ENCODE measurements around the gene TAF1.
"Not testable (repeated sequence)": the region's sequence is repeated elsewhere in the genome, so short reads cannot be mapped to it uniquely, and the experiment has no call there.

TAF1 gene

DNA sequence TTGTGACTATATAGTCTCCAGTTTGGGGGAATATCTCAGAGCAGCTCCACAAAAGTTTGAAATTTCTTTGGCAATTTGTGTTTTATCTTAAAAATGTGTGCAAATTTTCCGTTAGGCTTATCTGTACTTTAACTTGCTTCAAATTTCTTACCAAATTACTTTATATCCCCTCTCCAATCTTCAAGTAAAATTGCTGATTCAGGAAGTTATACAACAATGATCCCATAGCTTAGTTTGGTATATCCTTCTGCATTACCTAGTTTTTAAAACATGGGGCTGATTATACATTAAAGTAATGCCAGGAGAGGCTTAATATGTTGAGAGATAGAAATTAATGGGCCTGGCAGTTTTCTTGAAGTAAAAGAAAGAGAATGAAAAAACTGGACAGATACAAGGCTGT is 66.6 kb downstream of the TAF1 start:
- DNase-seq: no peak

DNA sequence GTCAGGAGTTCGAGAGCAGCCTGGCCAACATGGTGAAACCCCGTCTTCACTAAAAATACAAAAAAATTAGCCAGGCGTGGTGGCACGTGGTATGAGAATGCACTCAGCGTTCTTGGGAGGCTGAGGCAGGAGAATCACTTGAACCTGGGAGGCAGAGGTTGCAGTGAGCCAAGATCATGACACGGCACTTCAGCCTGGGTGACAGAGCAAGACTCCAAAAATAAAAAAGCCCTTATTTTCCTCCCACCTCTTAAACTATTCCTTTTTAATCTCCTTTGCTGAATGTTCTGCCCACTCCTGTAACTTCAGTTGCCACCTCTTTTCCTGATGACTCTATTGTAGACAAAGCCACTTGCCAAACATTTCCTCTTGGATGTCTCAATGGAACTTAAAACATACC is 72.6 kb downstream of the TAF1 start:
- DNase-seq: no peak

DNA sequence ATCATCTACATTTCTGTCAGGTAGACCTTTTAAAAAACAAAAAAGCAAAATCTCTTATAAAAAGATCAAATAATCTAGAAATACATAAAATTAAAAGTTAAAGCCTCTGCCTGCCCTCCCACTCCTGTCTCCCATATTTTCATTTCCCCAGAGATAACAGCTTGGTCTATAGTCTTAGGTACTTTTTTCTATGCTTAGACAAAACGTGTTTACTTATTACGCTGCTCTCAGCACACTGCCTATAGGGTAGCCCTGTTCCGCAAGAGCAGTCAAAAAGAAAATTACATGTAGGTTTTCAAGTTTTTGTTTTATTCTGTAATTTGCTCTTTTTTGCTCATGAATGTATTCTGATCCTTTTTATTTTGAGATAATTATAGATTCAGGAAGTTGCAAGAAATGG is 73.3 kb downstream of the TAF1 start:
- no peak for DNase-seq

DNA sequence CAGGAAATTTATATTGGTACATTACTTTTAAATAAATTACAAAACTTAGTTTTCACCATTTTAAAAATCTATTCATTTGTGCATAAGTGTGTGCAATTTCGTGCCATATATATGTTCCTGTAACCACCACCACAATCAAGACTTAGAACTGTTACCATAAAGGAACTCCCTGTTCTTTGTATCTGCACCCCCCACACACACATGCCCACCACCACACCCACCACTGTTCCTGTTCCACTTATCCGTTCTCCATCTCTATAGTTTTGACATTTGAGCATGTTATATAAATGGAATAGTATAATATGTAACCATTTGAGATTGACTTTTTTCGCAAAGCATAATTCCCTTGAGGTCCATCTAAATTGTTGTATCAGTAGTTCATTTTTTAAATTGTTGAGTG is 73.7 kb downstream of the TAF1 start:
- no peak for DNase-seq

DNA sequence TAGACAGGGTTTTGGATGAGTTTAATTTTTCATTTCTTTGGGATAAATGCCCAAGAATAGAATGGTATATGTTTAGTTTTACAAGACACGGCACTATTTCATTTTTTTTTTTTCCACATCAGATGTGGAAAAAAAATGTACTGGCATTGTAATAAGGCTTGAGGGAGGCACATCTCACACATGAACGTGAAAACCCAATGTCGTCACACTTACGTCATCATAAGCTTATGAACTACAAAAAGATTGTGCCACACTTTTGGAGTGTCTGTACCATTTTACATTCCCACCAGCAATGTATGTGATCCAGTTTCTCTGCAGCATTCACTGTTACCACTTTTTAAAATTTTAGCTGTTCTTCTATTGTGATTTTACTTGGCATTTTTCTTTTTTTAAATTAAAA is 74.2 kb downstream of the TAF1 start:
- no peak for DNase-seq

DNA sequence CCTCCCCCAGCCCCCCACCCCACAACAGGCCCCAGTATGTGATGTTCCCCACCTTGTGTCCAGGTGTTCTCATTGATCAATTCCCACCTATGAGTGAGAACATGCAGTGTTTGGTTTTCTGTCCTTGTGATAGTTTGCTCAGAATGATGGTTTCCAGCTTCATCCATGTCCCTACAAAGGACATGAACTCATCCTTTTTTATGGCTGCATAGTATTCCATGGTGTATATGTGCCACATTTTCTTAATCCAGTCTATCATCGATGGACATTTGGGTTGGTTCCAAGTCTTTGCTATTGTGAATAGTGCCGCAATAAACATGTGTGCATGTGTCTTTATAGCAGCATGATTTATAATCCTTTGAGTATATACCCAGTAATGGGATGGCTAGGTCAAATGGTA is 75.7 kb downstream of the TAF1 start:
- not testable (repeated sequence) for DNase-seq

DNA sequence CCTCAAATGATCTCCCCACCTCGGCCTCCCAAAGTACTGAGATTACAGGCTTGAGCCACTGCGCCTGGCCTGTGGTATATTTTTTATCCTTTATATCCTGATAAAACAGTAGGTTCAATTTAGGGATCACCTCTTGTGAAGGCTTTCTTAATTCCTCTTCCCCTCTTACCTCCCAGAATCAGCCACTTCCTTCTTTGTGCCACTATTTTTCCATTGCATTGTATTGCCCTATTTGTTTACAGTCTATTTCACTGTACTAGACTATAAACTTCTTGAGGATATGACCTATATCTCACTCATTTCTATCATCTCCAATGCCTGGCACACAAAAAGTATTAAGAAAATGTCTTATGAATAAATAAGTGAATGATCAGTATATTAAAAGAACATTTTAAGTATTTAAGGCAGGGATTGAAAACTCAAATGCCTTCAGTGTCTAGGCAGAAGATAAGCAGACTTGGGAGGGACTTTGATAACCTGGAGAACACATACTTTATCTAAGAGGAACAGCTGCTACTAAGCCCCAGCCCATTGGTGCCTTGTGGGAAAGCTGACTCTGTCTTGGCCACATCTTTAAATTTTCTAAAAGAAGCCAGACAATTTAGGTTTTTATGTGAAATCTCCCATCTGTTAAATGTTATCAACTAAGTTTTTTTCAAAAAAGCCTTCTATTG is 84.4 kb downstream of the TAF1 start:
- DNase-seq: no peak

DNA sequence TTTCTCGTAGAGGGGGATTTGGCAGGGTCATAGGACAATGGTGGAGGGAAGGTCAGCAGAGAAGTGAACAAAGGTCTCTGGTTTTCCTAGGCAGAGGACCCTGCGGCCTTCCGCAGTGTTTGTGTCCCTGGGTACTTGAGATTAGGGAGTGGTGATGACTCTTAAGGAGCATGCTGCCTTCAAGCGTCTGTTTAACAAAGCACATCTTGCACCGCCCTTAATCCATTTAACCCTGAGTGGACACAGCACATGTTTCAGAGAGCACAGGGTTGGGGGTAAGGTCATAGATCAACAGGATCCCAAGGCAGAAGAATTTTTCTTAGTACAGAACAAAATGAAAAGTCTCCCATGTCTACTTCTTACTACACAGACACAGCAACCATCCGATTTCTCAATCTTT is 85.4 kb downstream of the TAF1 start:
- not testable (repeated sequence) for DNase-seq

DNA sequence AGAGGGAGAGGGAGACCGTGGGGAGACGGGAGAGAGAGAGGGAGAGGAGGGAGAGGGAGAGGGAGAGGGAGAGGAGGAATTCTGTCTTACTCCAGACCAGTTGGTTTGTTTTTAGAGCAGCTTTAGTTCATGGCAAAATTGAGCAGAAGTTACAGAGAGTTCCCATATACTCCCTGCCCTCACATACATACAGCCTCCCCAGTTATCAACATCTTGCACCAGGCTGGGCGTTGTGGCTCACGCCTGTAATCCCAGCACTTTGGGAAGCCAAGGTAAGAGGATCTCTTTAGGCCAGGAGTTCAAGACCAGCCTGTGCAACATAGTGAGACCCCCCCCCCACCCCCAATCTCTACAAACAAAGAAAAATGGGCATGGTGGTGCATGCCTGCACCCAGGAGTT is 86.9 kb downstream of the TAF1 start:
- no peak for DNase-seq

DNA sequence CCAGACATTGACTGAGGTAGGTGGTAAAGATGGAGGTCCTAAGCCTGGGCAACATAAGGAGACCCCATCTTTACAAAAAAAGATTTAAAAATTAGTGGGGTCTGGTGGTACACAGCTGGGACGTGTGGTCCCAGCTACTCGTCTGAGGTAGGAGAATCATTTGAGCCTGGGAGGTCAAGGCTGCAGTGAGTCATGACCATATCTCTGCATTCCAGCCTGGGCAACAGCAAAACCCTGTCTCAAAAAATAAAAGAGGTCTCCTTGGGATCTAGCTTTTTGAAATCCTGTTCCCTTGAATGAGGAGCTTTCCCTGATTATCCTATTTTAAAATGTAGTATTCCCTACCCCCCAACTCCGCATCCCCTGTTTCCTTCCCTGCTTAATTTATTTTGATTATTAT is 88.1 kb downstream of the TAF1 start:
- DNase-seq: no peak

DNA sequence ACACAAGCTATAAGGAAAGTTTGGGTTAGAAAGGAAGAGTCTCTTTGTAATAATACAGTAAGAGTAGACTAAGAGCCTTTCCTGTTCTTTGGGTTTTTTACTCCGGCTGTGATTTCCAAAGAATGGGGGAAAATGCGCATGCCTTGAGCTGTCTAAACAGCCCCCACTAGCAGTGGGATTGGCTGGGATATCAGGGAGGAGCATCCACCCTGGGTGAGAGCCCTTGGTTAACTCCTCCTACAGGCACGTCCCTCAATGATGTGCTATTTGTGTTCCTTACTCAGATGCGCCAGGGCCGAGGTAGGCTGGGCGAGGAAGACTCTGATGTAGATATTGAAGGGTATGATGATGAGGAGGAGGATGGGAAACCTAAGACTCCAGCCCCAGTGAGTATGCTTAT is 92.7 kb downstream of the TAF1 start:
- DNase-seq: no peak

DNA sequence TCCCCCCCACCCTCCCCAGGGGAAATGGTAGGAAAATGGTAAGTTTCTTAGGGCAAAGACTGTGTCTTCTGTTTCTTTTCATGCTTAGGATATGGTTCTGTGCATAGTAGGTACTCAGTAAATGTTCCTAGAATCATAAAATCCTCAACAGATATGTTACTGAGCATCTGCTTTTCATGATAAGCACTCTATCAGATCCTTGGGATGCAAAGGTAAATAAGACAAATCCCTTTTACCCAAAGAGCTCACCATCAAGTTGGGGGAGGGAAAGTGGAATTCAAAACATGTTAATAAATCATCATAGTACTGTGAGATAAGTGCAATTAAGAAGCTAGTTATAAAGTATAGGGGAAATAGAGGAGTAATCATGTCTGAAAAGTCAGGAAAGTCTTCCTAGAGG is 98.8 kb downstream of the TAF1 start:
- DNase-seq: no peak

DNA sequence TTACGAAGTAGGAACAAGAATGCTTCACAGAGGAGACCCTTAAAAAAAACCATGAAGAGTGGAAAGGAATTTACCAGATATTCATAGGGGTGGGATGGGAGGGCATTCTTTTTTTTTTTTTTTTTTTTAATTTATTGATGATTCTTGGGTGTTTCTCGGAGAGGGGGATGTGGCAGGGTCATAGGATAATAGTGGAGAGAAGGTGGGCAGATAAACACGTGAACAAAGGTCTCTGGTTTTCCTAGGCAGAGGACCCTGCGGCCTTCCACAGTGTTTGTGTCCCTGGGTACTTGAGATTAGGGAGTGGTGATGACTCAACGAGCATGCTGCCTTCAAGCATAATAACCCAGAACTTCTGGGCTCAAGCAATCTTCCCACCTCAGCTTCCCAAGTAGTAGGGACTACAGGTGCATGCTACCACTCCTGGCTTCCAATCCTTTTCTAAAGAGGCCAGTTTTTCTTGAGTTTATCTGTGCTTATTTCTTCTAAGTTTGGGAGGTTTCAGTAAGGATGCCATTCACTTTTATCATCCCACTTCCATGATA is 100.9 kb downstream of the TAF1 start:
- no peak for DNase-seq

DNA sequence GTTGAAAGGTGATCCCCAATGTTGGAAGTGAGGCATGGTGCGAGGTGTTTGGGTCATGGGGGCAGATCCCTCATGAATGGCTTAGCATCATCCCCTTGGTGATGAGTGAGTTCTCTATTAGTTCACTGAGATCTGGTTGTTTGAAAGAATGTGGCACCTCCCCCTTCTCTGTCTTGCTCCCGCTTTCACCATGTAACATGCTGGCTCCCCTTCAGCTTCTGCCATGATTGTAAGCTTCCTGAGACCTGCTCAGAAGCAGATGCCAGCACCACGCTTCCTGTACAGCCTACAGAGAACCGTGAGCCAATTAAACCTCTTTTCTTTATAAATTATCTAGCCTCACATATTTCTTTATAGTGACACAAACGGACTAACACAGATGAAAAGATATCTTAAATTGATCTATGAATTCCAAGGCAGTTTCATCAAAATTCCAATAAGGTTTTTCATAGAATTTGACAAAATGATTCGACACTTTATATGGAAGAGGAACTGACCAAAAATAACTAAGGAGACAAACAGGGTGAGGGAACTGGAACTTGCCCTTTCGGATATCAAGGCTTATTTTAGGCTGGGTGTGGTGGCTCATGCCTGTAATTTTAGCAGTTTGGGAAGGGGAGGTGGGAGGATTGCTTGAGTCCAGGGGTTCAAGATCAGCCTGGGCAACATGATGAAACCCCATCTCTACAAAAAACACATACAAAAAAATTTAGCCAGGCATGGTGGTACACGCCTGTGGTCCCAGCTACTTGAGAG is 109.8 kb downstream of the TAF1 start:
- no peak for DNase-seq

DNA sequence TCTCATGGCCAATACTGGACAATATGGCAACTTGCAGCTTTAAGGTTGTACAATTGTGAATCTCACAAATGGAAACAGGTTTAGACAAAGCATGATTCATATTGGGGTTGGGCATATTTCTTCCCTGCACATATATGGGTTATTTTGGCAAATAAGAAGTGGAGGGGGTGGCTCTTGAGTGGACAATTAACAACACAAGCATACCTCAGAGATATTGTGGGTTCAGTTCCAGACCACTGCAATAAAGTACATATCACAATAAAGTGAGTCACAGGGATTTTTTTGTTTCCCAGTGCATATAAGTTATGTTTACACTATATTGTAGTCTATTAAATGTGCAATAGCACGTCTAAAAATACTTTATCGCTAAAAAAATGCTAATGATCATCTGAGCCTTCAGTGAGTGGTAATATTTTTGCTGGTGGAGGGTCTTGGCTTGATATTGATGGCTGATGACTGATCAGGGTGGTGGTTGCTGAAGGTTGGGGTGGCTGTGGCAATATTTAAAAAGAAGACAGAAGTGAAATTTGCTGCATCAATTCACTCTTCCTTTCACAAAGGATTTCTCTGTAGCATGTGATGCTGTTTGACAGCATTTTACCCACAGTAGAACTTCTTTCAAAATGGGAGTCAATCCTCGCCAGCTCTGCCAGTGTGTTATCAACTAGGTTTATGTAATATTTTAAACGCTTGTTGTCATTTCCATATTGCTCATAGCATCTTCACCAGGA is 116.2 kb downstream of the TAF1 start:
- no peak for DNase-seq

DNA sequence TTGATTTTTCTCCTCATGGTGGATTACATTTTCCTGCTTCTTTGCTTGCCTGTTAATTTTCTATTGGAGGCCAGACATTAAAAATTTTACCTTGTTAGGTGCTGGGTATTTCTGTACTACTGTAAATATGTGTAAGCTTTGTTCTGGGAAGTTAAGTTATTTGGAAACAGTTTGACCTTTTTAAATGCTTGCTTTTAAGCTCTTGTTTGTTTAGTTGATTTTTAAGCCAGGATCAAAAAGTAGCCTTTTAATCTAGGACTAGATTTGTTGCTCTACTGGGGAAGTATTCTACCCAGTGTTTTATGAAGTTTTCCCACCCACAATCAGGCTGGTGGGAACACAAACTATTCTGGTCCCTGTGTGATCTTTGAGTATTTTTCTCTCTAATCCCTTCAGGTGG is 121.7 kb downstream of the TAF1 start:
- no peak for DNase-seq

DNA sequence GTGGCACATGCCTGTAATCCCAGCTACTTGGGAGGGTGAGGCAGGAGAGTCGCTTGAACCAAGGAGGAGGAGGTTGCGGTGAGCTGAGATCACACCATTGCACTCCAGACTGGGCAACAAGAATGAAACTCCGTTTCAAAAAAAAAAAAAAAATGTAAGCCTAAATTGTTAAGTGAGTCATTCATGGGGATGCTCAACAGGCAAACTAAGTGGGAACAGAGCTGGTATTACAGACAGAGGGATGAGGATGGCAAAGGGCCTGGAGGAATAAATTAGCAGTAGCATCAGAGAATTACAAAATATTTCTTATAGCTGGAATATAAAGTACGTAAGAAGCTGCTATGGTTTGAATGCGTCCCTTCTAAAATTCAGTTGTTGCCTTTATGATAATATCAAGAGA is 123.4 kb downstream of the TAF1 start:
- no peak for DNase-seq

DNA sequence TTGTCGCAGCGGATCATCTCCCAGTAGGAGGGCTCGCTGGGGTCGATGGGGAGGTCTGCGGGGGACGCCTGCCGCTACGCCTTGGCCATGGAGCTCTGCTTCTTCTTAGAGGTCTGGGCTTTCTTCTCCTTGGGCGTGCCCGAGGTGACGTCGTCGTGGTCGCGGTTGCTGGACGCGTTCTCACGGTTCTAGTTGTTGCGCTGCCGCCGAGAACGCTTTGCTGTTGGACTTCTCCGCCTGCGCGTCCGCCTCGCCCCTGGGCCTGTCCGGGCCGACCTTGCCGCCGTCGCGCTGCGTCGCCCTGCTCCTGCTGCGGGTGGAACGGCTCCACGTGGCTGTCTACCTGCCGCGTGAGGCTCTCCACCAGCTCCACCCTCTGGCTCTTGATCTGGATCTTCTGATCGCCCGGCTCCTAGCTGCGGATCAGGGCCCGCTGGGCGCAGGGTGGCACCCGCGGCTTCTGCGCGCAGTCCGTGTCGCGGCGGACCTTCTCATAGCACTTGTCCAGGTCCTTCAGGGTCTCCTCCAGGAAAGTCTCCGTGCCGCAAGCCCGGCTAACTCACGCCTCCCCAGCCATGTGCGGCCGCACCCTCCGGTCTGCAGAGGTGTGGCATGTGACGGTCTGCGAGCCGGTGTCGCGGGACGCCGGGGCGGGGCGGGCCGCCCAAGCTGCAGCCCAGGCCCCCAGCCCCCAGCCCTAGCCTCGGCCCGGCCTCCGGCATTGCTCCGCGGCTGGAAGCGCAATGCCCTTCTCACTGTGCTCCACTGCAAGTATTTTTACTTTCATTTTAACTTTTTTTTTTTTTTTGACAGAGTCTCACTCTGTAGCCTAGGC is 126.3 kb downstream of the TAF1 start:
- peak; percentile 57 for DNase-seq

DNA sequence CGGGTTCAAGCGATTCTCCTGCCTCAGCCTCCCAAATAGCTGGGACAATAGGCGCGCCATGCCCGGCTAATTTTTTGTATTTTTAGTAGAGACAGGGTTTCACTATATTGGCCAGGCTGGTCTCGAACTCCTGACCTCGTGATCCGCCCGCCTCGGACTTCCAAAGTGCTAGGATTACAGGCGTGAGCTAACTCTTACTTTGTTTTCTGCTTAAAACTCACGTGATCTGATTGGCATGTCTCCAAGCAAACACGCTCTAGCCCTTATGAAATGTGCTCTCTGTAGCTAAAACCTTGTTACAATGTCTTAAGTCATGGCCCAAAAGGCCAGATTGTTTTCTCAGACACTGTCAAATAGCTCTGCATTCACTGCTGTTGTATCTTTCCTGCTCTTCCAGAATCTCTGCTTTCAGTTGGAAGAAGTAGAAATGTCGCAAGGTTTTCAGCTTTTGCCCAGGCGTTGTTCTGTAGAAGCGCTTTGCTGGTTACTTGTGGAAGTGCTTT is 127.0 kb downstream of the TAF1 start:
- DNase-seq: no peak

DNA sequence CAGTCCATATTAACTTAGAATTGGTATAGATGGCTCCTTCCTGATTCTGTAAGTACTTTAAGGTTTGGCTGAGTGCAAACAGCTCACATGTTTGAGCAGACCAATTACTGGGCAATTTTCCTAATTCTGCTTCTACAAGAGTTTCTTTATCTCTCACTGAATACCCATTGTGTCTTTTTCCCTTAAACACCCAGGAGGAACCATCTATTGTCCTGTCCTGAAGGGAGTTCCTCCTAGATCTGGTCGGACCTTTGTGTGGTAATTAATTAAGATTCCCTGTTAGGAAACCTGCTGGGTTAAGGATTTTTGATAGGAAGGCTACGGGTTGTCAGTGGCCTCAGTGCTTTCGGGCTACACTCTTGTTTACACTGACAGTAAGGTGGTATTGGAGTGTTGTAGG is 129.8 kb downstream of the TAF1 start:
- DNase-seq: not testable (repeated sequence)

DNA sequence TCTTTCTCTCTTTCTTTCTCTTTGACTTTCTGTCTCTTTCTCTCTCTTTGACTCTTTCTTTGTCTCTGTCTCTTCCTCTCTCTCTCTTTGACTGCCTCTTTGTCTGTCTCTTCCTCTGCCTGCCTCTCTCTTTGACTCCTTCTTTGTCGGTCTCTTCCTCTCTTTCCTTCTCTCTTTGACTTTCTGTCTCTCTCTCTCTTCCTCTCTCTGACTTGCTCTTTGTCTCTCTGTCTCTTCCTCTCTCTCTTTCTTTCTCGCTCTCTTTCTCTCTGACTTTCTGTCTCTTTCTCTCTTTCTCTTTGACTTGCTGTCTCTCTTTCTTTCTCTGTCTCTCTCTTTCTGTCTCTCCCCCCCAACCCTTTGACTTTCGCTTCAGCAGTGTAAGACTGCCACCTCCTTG is 130.3 kb downstream of the TAF1 start:
- DNase-seq: no peak

DNA sequence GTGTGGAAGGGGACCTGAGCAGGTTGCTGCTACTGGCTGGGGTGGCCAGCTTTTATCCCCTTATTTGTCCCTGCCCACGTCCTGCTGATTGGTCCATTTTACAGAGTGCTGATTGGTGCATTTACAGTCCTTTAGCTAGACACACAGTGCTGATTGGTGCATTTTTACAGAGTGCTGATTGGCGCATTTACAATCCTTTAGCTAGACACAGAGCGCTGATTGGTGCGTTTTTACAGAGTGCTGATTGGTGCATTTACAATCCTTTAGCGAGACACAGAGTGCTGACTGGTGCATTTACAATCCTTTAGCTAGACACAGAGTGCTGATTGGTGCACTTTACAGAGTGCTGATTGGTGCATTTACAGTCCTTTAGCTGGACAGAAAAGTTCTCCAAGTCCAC is 135.9 kb downstream of the TAF1 start:
- not testable (repeated sequence) for DNase-seq

DNA sequence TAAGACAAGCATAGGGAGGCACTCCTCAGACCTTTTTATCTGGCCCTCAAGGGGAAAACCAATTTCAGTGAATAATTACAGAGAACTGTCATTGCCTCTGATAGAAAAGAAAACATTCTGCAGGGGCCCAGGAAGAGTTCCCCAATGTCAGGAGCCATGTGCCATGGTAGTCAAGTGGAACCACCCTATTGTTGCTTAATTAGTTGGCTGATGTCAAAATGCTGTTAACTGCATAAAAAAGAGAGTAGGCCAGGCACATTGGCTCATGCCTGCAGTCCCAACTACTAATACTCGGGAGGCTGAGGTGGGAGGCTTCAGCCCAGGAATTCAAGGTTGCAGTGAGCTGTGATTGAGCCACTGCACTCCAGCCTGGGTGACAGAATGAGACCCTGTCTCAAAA is 138.2 kb downstream of the TAF1 start:
- no peak for DNase-seq
